Activated CD8-positive, alpha-beta T cell treated with anti-CD3 and anti-CD28 coated beads for 36 hours (primary cell): Measurements from ENCODE around the gene LPP. TPM values are rescaled to one million over a fixed set of nuclear protein-coding genes. Genes with fewer than 3 reads are reported as not detected.

Experiments
- ATAC-seq: fragments of 200-7000 bp; cut with Tn5 transposase; one replicate; pipeline ENCODE4 v1.10.0; 2021; ENCODE audit warnings: mild to moderate bottlenecking, moderate library complexity
- CTCF ChIA-PET: fragments of 350-600 bp; sonication (Branson Sonifier 250); formaldehyde crosslinking; loops from one replicate; lab custom pipeline; 2021; ENCODE audit warnings: antibody characterized with exemption; lab: Charles Lee
- POLR2A ChIA-PET: fragments of 350-600 bp; sonication (Branson Sonifier 250); formaldehyde crosslinking; loops from one replicate; lab custom pipeline; 2021; ENCODE audit warnings: antibody characterized with exemption; lab: Charles Lee
- DNase-seq: peaks from one replicate; pipeline ENCODE4 v3.0.0-alpha.2; 2020
- H3K27ac Mint-ChIP-seq: one replicate; pipeline ENCODE4 v1.8.0; 2021; ENCODE audit warnings: mild to moderate bottlenecking, mixed read lengths
- H3K27me3 Mint-ChIP-seq: one replicate; pipeline ENCODE4 v1.8.0; 2021; ENCODE audit warnings: mixed read lengths
- H3K36me3 Mint-ChIP-seq: one replicate; pipeline ENCODE4 v1.8.0; 2021; ENCODE audit warnings: low read depth, mixed read lengths
- H3K4me1 Mint-ChIP-seq: one replicate; pipeline ENCODE4 v1.8.0; 2021; ENCODE audit warnings: low read depth, mixed read lengths
- H3K4me3 Mint-ChIP-seq: one replicate; pipeline ENCODE4 v1.8.0; 2021; ENCODE audit warnings: mild to moderate bottlenecking, moderate library complexity, mixed read lengths
- H3K9me3 Mint-ChIP-seq: one replicate; pipeline ENCODE4 v1.8.0; 2021; ENCODE audit warnings: mixed read lengths
- intact Hi-C: fragments of 100-400 bp; cut with micrococcal nuclease; formaldehyde crosslinking; loops from one replicate; pipeline ENCODE4 v1.10.0; 2022
- total RNA-seq, 2 experiments: library from RNA; stranded (reverse); gene quantifications; one replicate each; pipeline ENCODE4 v1.2.3, GENCODE V29; 2021
- TF ChIP-seq, protein P1 (sequence below): fragments of 200-600 bp; IDR thresholded peaks from one replicate; pipeline ENCODE4 v1.8.0; 2022; ENCODE audit warnings: antibody characterized with exemption, mild to moderate bottlenecking

Gene LPP
- total RNA-seq, 2 experiments from 2014 or later = 16.4 to 22.6 TPM

DNA sequence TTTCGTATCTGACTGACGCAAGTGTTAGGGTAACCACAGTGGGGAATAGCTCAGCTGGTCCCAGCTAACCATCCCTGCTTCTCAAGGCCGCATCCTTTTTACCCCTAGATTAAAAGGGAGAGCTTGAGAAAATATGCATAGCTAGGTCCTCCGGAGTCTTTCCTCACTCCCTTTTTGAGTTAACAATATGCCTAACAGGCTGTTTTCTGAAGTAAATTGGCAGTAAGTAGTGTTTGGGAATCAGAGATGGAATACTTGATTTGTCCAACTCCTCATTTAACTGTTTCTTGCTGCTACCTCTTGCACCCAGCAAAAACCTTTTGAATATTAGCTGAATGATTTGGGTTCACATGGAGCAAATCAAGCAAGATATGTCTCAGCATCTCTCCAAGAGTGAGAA, 326.1 kb downstream of the LPP start:
- Mint-ChIP-seq H3K4me1 (peaks cover 7% of the 10 kb centered on the region), H3K27ac (no peak overlapping the region), H3K36me3 (peaks cover 10% of the 10 kb centered on the region), H3K27me3 (no peaks in the 10 kb centered on the region), H3K9me3 (peaks cover 8% of the 10 kb centered on the region), H3K4me3 (no peak overlapping the region)
- ATAC-seq = no peak
- TF ChIP-seq, protein P1, sequence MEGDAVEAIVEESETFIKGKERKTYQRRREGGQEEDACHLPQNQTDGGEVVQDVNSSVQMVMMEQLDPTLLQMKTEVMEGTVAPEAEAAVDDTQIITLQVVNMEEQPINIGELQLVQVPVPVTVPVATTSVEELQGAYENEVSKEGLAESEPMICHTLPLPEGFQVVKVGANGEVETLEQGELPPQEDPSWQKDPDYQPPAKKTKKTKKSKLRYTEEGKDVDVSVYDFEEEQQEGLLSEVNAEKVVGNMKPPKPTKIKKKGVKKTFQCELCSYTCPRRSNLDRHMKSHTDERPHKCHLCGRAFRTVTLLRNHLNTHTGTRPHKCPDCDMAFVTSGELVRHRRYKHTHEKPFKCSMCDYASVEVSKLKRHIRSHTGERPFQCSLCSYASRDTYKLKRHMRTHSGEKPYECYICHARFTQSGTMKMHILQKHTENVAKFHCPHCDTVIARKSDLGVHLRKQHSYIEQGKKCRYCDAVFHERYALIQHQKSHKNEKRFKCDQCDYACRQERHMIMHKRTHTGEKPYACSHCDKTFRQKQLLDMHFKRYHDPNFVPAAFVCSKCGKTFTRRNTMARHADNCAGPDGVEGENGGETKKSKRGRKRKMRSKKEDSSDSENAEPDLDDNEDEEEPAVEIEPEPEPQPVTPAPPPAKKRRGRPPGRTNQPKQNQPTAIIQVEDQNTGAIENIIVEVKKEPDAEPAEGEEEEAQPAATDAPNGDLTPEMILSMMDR = no peak
- POLR2A ChIA-PET = no interaction called here
- intact Hi-C loops = no loop called here
- no peak for DNase-seq
- CTCF ChIA-PET = interaction anchor here (1.0 to 1.9 kb wide), 2 partner anchors 11 to 740 kb away, joined by 4 to 7 read pairs; no protein-coding TSS in a partner anchor

DNA sequence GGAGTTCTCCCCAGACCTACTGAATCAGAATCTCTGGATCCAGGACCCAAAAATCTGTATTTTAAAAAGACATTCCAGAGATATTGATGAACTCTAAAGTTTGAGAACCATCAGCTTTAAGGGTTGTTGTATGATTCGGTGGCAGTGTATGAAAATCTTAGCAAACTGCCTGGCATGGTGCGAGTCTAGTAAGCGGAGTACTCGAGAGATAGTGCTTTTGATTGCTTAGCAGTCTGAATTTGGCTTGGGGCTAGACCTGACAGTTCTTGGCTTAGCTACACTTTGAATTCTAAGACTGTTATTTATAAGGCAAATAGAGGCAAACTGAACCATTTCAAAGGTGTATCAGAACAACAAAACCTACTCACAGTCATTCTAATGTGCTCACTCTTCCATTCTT, 329.0 kb downstream of the LPP start:
- DNase-seq (no peak), ATAC-seq (no peak)
- Mint-ChIP-seq H3K36me3 (peaks cover 17% of the 10 kb centered on the region), H3K27ac (no peak overlapping the region), H3K27me3 (no peaks in the 10 kb centered on the region), H3K4me1 (peaks cover 5% of the 10 kb centered on the region), H3K9me3 (peaks cover 8% of the 10 kb centered on the region), H3K4me3 (no peak overlapping the region)
- CTCF ChIA-PET = no interaction called here
- intact Hi-C loops = no loop called here
- POLR2A ChIA-PET = no interaction called here
- TF ChIP-seq, protein P1 = no peak

DNA sequence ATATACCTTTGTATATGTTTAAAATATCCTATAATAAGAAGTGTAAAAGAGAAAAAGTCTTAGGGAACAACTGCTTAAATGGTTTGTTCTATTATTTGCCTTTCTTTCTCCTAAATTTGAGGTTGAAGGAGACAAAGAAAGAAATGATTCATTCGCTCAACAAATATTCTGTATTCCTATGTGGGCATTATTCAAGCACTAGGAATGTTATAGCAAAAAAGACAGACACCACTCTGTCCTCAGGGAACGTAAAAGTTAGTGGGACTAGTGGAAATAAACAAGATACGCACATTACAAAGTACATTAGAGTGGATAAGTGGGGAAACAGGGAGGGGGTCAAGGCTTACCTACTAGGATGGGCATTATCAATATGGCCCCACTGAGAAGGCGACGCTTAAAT, 332.2 kb downstream of the LPP start:
- POLR2A ChIA-PET = interaction anchor here (1.1 kb wide), 1 partner anchor 129 kb away, joined by 4 read pairs; no protein-coding TSS in a partner anchor
- intact Hi-C loops = no loop called here
- no peak overlapping the region for H3K4me3 Mint-ChIP-seq
- peaks cover 25% of the 10 kb centered on the region for H3K36me3 Mint-ChIP-seq
- H3K9me3 Mint-ChIP-seq = peaks cover 8% of the 10 kb centered on the region
- CTCF ChIA-PET = interaction anchor here (1.4 kb wide), 1 partner anchor 17 kb away, joined by 4 read pairs; no protein-coding TSS in a partner anchor
- TF ChIP-seq, protein P1 = no peak
- DNase-seq = no peak
- H3K27me3 Mint-ChIP-seq = no peaks in the 10 kb centered on the region
- no peak for ATAC-seq
- H3K27ac Mint-ChIP-seq = no peak overlapping the region
- peaks cover 11% of the 10 kb centered on the region for H3K4me1 Mint-ChIP-seq

DNA sequence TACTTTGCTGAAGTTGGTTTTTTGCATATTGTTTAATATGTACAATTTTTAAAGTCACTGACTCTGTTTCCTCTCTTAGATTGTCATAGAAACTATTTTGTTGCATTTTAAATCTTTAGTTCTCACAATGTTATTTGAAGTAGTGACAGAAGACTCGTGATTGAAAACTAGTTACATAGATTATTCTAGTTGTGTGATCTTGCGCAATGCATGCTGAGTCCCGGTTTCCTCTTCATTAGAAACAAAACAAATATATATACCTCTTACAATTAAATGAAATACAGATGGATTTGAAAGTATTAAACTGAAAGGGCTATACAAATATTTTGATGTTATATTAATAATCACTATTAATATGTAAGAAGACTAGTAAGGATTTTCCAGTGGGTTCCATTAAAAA, 333.0 kb downstream of the LPP start:
- ATAC-seq (no peak), DNase-seq (no peak)
- H3K36me3 Mint-ChIP-seq = peaks cover 26% of the 10 kb centered on the region
- TF ChIP-seq, protein P1 = no peak
- CTCF ChIA-PET = interaction anchor here (1.4 kb wide), 1 partner anchor 16 kb away, joined by 4 read pairs; no protein-coding TSS in a partner anchor
- POLR2A ChIA-PET = interaction anchor here (0.6 to 1.1 kb wide), 2 partner anchors 128 to 565 kb away, joined by 3 to 4 read pairs; no protein-coding TSS in a partner anchor
- H3K9me3 Mint-ChIP-seq = peaks cover 5% of the 10 kb centered on the region
- H3K4me1 Mint-ChIP-seq = peaks cover 10% of the 10 kb centered on the region
- H3K27me3 Mint-ChIP-seq = no peaks in the 10 kb centered on the region
- no peak overlapping the region for H3K4me3 Mint-ChIP-seq
- intact Hi-C loops = no loop called here
- no peak overlapping the region for H3K27ac Mint-ChIP-seq

DNA sequence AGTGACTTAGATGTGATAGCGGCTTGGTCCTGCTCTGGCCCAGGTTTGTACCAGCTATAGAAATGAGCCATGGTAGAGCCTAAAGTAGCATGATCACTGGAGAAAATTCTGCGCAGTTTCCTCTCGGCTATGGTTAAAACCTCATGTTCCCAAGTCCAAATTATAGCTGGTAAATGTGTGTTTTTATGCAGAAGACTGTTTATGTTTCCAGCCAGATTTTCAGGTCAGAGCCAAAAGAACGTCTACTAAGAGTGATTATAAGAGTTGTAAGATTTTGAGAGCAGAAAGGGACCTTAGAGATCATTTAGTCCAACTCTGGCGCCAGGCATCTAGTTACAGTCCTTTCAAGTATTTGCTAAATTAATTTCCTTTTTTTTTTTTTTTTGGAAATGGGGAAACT, 333.7 kb downstream of the LPP start:
- CTCF ChIA-PET = no interaction called here
- peaks cover 7% of the 10 kb centered on the region for H3K4me1 Mint-ChIP-seq
- no peak overlapping the region for H3K4me3 Mint-ChIP-seq
- TF ChIP-seq, protein P1 = no peak
- no peaks in the 10 kb centered on the region for H3K27me3 Mint-ChIP-seq
- no peak for ATAC-seq
- H3K9me3 Mint-ChIP-seq = no peaks in the 10 kb centered on the region
- POLR2A ChIA-PET = no interaction called here
- intact Hi-C loops = no loop called here
- H3K27ac Mint-ChIP-seq = no peak overlapping the region
- no peak for DNase-seq
- H3K36me3 Mint-ChIP-seq = peaks cover 22% of the 10 kb centered on the region
